COLO829 (cell line): ENCODE data around the gene CALCOCO2.
A peak's percentile ranks its signal among the peaks of the same experiment; 100 is the strongest.
"Not testable (repeated sequence)": the region's sequence is repeated elsewhere in the genome, so short reads cannot be mapped to it uniquely, and the experiment has no call there.

Experiments
- DNase-seq: peaks from one replicate; pipeline ENCODE4 v3.0.0; 2012; ENCODE audit warnings: low spot score

CALCOCO2 gene

DNA sequence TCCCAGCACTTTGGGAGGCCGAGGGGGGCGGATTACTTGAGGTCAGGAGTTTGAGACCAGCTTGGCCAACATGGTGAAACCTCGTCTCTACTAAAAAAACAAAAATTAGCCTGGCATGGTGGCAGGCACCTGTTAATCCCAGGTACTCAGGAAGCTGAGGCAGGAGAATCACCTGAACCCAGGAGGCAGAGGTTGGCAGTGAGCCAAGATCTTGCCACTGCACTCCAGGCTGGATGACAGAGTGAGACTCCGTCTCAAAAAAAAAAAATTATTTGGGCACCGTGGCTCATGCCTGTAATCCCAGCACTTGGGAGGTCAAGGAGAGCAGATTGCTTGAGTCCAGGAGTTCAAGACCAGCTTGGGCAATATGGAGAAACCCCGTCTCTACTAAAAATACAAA lies 9.9 kb upstream of the CALCOCO2 start:
- DNase-seq = not testable (repeated sequence)

DNA sequence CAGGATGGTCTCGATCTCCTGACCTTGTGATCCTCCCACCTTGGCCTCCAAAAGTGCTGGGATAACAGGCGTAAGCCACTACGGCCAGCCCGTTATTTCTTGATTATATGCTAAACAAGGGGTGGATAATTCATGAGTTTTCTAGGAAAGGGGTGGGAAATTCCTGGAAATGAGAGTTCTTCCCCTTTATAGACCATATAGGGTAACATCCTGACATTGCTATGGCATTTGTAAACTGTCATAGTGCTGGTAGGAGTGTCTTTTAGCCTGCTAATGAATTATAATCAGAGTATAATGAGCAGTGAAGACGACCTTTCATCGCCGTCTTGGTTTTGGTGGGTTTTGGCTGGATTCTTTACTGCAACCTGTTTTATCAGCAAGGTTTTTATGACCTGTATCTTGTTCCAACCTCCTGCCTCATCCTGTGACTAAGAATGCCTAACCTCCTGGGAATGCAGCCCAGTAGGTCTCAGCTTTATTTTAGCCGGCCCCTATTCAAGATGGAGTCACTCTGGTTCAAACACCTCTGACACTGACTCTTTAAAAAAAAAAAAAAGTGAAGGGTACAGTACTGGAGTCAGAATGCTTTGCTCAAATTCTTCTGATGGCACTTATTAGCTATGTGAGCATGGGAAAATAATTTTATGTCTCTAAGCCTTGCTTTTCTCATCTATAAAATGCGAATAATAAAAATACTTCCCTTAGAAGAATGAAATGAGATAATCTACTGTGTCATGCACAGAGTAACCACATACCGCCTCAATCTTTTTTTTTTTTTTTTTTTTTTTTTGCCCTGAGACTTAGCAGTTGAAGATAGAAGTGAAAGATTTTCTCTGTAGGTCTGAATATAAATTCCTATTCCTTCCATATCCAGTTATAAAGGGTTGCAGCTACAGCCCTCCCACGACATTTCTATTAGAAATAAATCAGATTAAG lies 5.1 kb upstream of the CALCOCO2 start:
- no peak for DNase-seq

DNA sequence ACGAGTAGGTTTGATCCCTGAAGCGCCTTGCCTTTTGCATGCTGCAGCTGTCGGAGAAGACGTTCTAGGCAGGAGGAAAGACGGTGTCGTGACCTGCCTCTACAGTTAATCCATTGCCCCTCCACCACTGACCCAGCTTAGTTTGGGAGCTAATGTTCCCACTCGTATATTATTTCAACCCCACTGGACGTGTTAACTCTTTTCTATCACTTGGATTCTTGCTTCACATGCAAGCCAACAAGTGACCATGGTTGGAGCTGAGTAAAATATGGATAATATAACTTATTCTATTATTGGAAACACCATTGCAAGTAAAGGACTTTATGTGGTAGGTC lies 681 bp downstream of the CALCOCO2 start:
- DNase-seq = peak; percentile 15

DNA sequence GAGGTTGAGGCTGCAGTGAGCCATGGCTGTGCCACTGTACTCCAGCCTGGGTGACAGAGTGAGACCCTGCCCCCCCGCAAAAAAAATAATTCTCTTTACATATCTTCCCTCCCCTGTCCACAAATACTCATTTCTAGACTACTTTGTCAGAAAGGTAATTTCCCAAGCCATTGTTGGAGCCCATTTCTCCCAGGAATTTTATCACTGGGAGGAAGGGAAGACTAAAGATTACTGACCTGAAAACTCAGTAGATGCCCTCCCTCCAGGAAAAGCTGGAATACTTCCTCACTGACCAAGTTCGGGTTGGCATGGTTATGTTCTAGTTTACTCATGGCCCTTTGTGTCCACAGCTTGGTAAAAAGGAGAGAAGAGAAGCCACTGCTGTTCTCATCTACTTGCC lies 4.1 kb downstream of the CALCOCO2 start:
- DNase-seq = no peak

DNA sequence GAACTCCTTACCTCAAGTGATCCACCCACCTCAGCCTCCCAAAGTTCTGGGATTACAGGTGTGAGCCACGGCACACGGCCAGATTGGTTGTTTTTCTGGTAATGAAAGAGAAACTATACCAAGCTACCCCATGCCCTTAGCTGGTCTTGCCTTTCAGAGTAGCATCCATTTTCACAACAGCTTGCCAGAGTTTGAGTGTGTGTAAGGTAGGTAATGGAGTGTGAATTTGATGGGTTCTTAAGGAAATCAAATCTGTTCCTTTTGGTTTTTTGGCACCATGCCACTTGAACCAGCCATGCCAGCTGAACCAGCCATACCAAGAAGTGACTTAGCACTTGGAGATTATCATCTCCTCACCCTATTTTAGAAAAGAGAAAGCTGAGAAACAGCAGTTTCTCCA lies 5.1 kb downstream of the CALCOCO2 start:
- no peak for DNase-seq

DNA sequence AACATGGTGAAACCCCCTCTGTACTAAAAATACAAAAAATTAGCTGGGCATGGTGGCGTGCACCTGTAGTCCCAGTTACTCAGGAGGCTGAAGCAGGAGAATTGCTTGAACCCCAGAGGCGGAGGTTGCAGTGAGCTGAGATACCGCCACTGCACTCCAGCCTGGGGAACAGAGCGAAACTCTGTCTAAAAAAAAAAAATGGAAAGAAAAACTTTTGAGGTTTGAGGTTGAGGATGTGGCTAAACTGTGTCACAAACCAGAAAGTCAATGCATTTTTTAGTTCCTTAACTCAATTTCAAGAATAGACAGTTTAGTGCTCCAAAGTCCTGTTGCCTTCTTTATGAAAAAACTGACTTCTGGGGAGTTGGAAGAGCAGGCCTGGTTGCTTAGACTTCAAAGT lies 6.6 kb downstream of the CALCOCO2 start:
- not testable (repeated sequence) for DNase-seq

DNA sequence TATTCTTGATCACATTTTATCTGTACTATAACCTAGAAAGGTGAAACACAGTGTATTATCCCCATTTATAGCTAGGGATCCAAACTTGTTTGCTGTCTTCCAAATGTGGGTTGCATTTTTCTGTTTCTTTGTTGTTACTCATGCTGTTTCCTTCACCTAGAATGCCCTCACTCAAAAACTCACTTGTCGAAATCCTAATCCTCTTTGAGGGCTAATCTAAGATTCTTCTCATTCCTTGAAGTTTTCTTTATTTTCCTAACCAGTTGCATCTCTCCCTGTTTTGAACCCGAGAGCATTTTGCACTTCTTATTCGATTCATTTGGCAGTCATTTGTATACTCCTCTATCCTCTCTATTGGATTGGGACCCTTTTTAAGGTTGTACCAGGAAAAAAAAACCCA lies 9.6 kb downstream of the CALCOCO2 start:
- no peak for DNase-seq

DNA sequence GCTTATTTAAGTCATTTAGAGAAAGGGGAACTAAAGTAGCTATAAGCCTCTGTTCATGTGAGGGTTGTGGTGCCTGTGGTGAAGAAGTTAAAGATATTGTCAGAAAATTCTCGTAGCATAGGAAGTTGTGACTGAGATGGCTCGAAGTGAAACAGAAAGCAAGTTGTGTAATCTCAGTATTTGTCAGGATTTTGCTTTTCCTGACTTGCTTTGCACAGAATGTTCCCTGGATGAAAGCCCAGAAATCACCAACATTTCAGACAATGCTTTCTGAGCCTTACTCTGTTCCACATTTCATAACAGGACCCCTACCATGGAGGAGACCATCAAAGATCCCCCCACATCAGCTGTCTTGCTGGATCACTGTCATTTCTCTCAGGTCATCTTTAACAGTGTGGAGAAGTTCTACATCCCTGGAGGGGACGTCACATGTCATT lies 10.6 kb downstream of the CALCOCO2 start:
- DNase-seq = no peak

DNA sequence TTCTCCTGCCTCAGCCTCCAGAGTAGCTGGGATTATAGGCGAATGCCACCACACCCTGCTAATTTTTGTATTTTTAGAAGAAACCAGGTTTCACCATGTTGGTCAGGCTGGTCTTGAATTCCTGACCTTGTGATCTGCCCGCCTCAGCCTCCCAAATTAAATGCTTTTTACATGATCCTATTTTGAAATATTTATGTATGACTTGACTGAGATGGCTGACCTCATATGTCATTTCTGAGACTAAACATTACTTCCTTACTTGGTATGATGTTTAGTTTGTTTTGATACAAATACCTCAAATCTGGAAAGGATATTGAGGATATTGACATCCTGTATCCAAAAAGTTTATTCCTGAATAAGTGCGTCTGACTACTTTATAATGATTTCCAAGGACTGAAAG lies 11.9 kb downstream of the CALCOCO2 start:
- DNase-seq = no peak

DNA sequence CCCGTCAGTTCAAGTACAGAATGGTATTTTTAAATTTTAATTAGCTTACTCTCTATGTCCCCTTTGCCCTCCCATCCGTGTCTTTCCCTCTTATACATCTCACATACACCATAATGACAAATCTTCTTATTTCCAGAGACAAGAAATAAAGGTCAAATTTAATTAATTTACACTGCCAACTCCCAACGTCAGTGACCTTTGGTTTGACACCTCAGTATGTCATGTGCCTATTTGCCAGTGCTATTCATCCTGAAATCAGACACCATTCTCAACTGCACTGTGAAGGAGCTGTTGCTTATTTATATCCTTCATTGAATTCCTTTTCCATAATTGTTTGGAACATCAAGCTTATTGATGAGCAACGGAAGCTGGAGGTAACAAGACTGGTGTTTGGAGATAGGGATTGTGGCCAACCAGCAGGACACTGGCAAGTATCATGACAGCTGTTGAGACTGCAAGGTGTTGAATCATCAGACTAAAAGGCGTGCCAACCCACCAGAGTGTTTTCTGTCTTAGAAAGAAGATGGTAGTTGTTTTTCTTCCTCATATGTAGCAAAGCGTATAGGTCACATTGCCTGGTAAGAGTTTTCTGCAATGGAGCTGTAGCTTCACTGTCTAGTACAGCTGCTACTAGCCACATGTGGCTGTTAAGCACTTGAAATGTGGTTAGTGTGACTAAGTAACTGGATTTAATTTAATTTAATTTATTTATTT lies 12.5 kb downstream of the CALCOCO2 start:
- DNase-seq = no peak

DNA sequence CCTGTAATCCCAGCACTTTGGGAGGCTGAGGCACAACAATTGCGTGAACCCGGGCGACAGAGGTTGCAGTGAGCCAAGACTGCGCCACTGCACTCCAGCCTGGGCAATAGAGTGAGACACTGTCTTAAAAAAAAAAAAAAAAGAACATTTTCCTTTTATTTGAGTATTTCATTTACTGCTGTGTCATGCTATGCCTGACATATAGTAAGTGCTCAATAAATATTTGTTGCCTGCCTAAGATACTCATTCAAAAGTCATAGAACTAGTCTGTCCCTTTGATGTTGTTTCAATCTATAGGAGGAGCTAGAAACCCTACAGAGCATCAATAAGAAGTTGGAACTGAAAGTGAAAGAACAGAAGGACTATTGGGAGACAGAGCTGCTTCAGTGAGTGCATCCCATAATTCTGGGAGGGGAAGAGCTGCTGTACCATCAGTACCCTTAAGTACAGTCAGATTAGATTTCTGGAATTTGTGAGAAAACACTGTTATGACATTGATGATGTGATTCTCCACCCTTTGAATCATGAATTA lies 20.0 kb downstream of the CALCOCO2 start:
- no peak for DNase-seq

DNA sequence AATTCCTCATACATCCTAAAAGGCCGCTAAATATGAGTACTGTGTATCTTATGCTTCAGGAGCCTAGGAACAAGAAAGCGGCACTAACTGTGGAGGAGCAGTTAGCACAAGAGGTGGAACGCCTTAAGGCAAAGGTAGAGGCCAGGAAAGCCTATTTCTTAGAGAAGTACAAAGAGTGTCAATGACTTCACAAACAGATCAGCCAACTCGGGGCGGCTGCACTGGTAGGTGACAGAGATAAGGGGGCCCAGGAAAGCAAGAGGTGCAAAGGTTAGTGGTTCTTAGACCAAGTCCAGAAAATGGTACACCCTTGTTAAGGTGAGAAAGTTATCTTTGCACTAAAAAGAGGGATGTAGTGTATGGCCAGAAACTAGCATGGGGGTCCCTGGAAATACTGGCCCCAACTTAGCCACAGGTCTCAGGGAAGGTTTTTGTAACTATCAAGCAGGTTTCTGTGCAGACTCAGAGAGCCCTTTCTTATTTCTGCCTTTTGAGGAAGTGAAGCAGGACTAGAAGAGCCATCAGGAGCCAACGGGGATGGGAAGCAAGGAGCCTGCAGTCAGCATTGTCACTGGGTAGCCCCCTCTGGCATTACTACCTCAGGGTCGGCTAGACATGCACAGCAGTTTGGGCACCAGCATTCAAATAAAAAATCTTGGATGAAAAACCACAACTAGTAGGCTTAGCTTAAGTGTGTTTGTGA lies 24.1 kb downstream of the CALCOCO2 start:
- no peak for DNase-seq

DNA sequence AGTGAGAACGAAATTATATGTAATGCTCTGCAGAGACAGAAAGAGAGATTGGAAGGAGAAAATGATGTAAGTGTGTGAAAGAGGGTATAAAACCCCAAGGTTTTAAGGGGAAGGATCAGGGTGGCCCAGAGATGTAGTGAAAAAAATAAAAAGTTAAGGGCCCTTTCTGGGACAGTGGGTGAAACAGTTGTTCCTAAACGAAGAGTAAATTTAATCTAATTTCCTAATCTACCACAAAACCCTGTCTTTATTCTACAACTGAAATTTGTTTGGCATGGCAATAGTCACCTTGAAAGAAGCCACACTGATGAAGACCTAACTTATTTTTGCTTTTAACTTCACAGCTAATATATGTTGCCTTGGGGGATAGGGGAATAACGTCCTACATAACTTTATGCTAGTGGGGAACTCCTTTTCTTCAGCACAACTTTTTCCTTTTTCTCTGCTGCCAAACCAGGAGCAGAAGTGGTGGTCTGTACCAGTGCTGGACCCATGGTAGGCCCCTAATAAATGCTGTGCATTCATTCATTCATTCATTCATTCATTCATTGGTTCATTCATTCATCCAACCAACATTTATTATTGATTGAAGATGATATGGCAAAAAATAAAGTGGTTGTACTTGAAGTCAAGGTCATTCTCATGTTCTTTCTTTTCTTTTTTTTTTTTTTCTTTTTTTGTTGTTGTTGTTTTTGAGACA lies 25.4 kb downstream of the CALCOCO2 start:
- DNase-seq = no peak

DNA sequence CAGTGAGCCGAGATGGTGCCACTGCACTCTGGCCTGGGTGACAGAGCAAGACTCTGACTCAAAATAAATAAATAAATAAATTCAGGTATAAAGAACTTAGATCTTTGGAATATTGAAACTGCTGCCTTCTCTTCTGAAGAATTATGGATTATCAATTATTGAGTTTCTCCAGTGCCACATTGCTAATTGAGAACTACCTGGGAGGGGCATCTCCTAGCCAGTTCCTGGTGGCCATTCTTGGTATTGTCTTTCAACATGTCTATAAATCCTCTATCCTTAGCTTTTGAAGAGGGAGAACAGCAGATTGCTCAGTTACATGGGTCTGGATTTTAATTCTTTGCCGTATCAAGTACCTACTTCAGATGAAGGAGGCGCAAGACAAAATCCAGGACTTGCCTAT lies 29.2 kb downstream of the CALCOCO2 start:
- DNase-seq = no peak

DNA sequence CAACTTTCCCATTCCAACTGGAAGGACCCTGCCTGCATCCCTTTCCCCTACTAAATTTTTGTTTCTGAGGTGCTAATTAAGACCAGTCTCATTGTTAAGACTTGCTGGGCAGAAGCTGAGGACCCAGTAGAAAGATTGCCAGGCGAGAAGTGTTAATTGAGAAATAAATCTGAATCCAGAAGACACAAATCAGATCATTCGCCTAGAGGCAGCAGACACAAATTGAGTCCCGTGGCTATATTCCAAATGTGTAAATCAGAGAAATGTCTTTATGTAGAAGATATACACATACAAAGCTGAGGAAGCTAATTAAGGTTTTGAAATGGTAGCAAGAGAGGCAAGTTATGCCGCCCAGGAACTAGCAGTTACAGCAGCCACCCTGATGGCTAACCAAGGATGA lies 29.6 kb downstream of the CALCOCO2 start:
- DNase-seq = no peak

DNA sequence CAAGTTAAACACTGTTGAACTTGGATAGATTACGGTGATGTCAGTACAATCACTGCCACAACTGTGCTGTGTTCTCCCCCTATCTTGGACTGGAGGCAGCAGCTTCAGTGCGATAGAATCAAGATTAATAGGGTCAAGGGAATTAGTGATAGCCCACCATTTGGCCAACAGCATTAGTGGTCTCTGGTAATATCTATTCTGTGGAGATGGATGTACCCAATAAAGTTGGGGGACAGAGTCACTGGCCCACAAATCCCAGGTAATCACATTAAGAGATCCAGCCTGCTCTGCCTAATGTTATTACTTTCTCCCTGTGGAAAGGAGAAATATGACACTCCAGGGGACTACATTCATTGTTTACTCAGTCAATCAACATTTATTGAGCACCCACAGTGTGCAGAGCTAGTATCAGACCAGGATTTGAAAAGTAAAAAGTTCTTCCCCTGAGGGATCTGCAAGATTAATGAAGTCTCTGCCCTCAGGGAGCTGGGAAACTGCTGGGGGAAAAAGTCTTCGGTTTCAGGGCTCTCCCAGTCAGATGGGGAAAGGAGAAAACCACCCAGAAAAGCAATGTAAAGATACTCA lies 38.2 kb downstream of the CALCOCO2 start:
- DNase-seq = no peak

DNA sequence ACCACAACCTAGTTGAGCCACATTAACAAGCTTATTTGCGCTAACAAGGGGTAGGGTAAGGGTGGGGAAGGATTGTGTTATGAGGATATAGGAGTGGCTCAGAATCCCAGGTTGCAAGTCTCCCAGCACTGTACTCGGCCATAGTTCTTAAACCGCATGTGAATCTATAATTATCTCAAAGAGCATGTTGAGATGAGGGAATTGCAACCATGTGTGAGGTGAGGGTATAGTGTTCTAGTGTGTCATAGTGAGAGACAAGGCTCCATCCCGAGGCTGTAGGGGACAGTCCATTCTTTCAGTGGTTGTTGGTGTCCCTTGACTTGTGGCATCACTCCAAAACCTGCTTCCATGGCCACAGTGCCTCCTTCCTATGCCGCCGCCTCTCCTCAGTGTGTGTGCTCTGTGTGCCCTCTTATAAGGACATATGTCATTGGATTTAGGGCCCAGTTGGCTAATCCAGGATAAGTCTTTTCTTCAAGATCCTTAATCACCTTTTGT lies 39.0 kb downstream of the CALCOCO2 start:
- no peak for DNase-seq

DNA sequence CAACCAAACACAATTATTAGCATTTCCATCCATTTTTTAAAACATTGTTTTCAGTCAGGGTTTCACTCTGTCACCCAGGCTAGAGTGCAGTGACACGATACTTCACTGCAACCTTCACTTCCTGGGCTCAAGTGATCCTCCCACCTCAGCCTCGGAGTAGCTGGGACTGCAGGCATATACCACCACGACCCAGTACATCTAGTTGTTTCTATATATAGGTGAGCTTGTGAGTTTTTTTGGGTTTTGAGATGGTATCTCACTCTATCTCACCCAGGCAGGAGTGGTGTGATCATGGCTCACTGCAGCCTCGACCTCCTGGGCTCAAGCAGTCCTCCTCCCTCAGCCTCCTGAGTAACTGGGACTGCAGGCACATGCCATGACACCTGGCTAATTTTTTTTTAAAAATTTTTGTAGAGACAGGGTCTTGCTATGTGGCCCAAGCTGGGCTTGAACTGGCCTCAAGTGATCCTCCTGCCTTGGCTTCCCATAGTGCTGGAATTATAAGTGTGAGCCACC lies 40.3 kb downstream of the CALCOCO2 start:
- DNase-seq = no peak

DNA sequence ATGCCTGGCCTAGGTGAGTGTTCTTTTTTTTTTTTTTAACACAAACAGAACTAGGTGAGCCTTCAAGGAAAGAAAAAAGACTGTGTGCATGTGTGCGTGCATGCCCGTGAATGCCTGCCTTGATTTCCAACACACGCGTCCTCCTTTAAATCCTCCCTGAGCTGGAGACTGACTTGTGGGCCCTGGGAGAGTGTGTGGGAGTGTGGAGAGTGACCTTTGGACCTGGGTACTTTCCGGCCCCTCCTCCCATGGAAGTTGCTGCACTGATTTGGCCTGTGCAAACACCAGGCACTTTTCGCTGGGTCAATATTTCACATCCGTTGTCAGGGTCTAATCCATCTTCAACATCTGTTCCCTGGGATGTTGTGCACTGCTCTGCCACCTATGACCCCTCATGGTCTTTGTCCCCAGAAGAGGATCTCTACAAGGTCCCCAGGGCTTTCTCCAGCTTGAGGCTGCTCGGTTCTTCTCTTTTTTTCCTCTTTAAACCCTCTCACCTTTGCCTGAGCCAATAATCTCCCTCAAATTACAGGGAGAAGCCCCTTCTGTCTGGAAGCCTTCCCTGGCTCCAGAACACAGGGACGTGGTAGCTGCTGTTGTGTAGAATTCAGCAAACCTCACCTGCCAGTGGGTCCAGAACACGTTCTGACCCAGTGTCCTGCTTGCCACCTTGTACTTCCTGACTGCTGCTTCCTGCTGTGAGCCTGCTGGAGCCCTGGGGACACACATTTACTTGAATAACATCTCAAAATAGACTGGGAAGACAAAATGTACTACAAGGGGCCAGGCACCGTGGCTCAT lies 40.9 kb downstream of the CALCOCO2 start:
- no peak for DNase-seq

DNA sequence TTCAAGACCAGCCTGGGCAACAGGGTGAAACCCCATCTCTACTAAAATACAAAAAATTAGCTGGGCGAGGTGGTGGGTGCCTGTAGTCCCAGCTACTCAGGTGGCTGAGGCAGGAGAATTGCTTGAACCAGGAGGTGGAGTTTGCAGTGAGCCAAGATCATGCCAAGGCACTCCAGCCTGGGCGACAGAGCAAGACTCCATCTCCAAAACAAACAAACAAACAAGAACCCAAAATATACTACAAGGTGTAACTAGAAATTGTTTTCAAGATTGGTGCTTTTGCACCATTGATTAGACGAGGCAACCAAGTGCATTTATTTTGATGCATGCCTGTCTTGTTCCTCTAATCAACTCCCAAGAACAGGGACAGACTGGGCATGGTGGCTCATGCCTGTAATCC lies 41.6 kb downstream of the CALCOCO2 start:
- DNase-seq = not testable (repeated sequence)
